Endothelial cell (in vitro differentiated cells): ENCODE data around the gene PDE4B. TPM values are rescaled to one million over a fixed set of nuclear protein-coding genes. Genes with fewer than 3 reads are reported as not detected.

Experiments
- DNase-seq: peaks from one replicate; pipeline ENCODE4 v3.0.0; 2021; ENCODE audit warnings: low spot score
- H3K27ac Mint-ChIP-seq: one replicate; pipeline ENCODE4 v1.8.0; 2021; ENCODE audit warnings: mixed read lengths, inconsistent platforms; ENCODE audit not compliant: unreplicated experiment
- H3K27me3 Mint-ChIP-seq: one replicate; pipeline ENCODE4 v1.8.0; 2021; ENCODE audit warnings: mild to moderate bottlenecking, moderate library complexity, mixed read lengths, inconsistent platforms; ENCODE audit not compliant: unreplicated experiment
- H3K36me3 Mint-ChIP-seq: one replicate; pipeline ENCODE4 v1.8.0; 2021; ENCODE audit warnings: mild to moderate bottlenecking, low read depth, mixed read lengths, inconsistent platforms; ENCODE audit not compliant: unreplicated experiment
- H3K4me1 Mint-ChIP-seq: one replicate; pipeline ENCODE4 v1.8.0; 2021; ENCODE audit warnings: mild to moderate bottlenecking, mixed read lengths, inconsistent platforms; ENCODE audit not compliant: unreplicated experiment
- H3K4me3 Mint-ChIP-seq: one replicate; pipeline ENCODE4 v1.8.0; 2021; ENCODE audit warnings: mild to moderate bottlenecking, mixed read lengths, inconsistent platforms; ENCODE audit not compliant: unreplicated experiment
- H3K9me3 Mint-ChIP-seq: one replicate; pipeline ENCODE4 v1.8.0; 2021; ENCODE audit warnings: mixed read lengths, inconsistent platforms; ENCODE audit not compliant: unreplicated experiment
- total RNA-seq: library from RNA; stranded (reverse); fragmentation: NEBNext Ultra II Directional; extraction: Animal tissue kit (Norgen Biotek cat#: 25700); gene quantifications from one replicate; pipeline ENCODE4 v1.2.1, GENCODE V29; 2021; ENCODE audit not compliant: unreplicated experiment
- TF ChIP-seq, protein P1 (sequence below): fragments of 200-600 bp; sonication (generic); IDR thresholded peaks from one replicate; pipeline ENCODE4 v1.5.0; 2021; ENCODE audit warnings: antibody characterized with exemption; ENCODE audit not compliant: unreplicated experiment

Gene PDE4B
- total RNA-seq, 1 donor from 2014 or later = 45.6 TPM

DNA sequence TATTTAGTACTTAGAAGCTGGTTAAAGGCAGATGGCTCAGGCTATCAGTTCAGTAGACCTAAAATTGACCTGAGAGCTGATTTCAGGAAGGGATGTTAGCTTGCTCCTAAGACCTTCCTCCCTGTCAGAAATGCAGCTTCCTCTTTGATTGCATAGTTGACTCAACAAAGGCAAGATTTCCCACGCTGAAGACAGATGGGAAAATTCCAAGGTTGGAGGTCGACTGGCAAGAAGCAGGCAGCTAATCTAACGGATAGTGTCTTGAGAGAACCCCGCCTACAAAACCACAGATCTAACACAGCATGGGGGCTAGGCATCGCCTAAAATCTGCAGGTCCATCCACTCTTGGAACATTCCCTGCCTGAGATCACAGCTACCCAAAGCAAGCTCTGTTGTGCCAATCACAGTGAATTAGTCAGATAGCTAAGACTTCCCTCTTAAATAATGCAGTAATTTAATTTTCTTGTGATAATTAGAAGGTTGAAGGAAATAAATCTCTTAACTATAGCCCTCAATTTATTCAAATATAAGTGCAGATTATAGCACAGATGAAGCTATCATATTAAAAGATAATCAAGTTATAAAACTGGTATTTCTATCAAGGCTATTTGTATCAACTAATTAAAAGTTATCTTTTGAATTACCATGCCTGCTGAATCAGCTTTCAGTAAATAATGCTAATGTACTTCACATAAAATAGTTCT, 383.5 kb downstream of the PDE4B start:
- H3K27me3 Mint-ChIP-seq = no peaks in the 10 kb centered on the region
- no peak for DNase-seq
- TF ChIP-seq, protein P1, sequence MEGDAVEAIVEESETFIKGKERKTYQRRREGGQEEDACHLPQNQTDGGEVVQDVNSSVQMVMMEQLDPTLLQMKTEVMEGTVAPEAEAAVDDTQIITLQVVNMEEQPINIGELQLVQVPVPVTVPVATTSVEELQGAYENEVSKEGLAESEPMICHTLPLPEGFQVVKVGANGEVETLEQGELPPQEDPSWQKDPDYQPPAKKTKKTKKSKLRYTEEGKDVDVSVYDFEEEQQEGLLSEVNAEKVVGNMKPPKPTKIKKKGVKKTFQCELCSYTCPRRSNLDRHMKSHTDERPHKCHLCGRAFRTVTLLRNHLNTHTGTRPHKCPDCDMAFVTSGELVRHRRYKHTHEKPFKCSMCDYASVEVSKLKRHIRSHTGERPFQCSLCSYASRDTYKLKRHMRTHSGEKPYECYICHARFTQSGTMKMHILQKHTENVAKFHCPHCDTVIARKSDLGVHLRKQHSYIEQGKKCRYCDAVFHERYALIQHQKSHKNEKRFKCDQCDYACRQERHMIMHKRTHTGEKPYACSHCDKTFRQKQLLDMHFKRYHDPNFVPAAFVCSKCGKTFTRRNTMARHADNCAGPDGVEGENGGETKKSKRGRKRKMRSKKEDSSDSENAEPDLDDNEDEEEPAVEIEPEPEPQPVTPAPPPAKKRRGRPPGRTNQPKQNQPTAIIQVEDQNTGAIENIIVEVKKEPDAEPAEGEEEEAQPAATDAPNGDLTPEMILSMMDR = no peak
- no peaks in the 10 kb centered on the region for H3K36me3 Mint-ChIP-seq
- no peak overlapping the region for H3K4me3 Mint-ChIP-seq
- H3K9me3 Mint-ChIP-seq = no peaks in the 10 kb centered on the region
- peaks cover 37% of the 10 kb centered on the region for H3K4me1 Mint-ChIP-seq
- H3K27ac Mint-ChIP-seq = peak overlapping the region; percentile 92

DNA sequence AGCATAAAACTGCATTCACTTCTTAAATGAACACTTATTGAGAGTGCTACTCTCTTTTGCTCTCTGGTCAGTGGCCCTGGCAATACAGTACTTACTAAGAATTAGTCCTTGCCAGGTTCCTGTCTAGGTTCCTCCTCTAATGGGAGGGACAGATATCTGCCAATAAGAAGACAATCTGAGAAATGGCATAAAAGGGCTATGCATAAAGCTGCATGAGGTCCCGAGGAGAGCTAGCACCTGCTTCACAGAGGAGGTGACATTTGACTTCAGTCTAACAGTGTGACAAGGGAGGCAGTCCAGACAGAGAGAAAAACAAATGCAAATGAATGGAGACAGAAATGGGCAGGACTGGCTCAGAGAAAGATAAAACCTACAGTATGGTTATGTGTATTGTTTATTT, 384.1 kb downstream of the PDE4B start:
- no peak overlapping the region for H3K27ac Mint-ChIP-seq
- H3K4me3 Mint-ChIP-seq = no peak overlapping the region
- no peak for DNase-seq
- no peaks in the 10 kb centered on the region for H3K27me3 Mint-ChIP-seq
- H3K36me3 Mint-ChIP-seq = no peaks in the 10 kb centered on the region
- no peaks in the 10 kb centered on the region for H3K9me3 Mint-ChIP-seq
- peaks cover 37% of the 10 kb centered on the region for H3K4me1 Mint-ChIP-seq
- TF ChIP-seq, protein P1 = no peak

DNA sequence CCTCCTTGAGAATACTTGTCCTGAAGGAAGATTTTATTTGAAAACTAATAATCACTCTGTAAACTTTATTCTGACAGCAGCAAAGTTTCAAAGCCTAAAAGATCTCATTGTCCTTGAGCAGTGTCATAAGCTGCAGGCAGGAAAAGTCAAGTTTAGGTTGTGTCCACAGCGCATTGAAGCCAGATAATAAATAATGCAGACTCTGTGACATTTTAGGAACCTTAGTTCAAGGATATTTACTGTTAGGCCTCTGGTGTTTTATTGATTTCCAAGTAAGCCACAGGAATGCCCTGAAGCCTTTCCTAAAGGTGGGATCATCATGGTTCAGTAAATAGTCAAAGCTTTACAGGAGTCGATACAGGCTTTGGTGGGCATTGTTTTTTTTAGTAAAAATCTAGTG, 384.8 kb downstream of the PDE4B start:
- Mint-ChIP-seq H3K36me3 (no peaks in the 10 kb centered on the region), H3K4me1 (peaks cover 40% of the 10 kb centered on the region), H3K4me3 (no peak overlapping the region), H3K27ac (no peak overlapping the region), H3K27me3 (no peaks in the 10 kb centered on the region), H3K9me3 (no peaks in the 10 kb centered on the region)
- DNase-seq = no peak
- TF ChIP-seq, protein P1 = no peak

GRCh38 chr1:66182026-66182425, 389.3 kb downstream of the PDE4B start:
- no peaks in the 10 kb centered on the region for H3K27me3 Mint-ChIP-seq
- peaks cover 30% of the 10 kb centered on the region for H3K4me1 Mint-ChIP-seq
- peak overlapping the region; percentile 73 for H3K27ac Mint-ChIP-seq
- no peak for DNase-seq
- TF ChIP-seq, protein P1 = no peak
- no peaks in the 10 kb centered on the region for H3K36me3 Mint-ChIP-seq
- no peaks in the 10 kb centered on the region for H3K9me3 Mint-ChIP-seq
- no peak overlapping the region for H3K4me3 Mint-ChIP-seq

- Mint-ChIP-seq H3K36me3 (no peaks in the 10 kb centered on the region), H3K4me3 (no peak overlapping the region), H3K27me3 (no peaks in the 10 kb centered on the region), H3K9me3 (no peaks in the 10 kb centered on the region), H3K27ac (peak overlapping the region; percentile 92), H3K4me1 (peaks cover 25% of the 10 kb centered on the region)
- TF ChIP-seq, protein P1 = no peak
- no peak for DNase-seq
Measured at GRCh38 chr1:66182551-66183178, 390.0 kb downstream of the PDE4B start.
